Activated B cell treated with CpG ODN at 0.5 μM for 24 hours (primary cell): ENCODE results near the gene LDLRAD2. TPM values are rescaled to one million over a fixed set of nuclear protein-coding genes. Genes with fewer than 3 reads are reported as not detected.
"Not testable (repeated sequence)": the region's sequence is repeated elsewhere in the genome, so short reads cannot be mapped to it uniquely, and the experiment has no call there.

Experiments used
- ATAC-seq: fragments of 200-7000 bp; cut with Tn5 transposase; one replicate; pipeline ENCODE4 v1.10.0; 2021; ENCODE audit warnings: low read depth, mild to moderate bottlenecking, moderate library complexity
- CTCF ChIA-PET: fragments of 350-600 bp; sonication (Branson Sonifier 250); formaldehyde crosslinking; loops from one replicate; lab custom pipeline; 2021; ENCODE audit warnings: antibody characterized with exemption; lab: Charles Lee
- POLR2A ChIA-PET: fragments of 350-600 bp; sonication (Branson Sonifier 250); formaldehyde crosslinking; loops from one replicate; lab custom pipeline; 2021; ENCODE audit warnings: antibody characterized with exemption; lab: Charles Lee
- DNase-seq: peaks from one replicate; pipeline ENCODE4 v3.0.0; 2022
- H3K27ac Mint-ChIP-seq: one replicate; pipeline ENCODE4 v1.8.0; 2020; ENCODE audit warnings: mixed read lengths
- H3K27me3 Mint-ChIP-seq: one replicate; pipeline ENCODE4 v1.8.0; 2021; ENCODE audit warnings: mixed read lengths
- H3K36me3 Mint-ChIP-seq: one replicate; pipeline ENCODE4 v1.8.0; 2021; ENCODE audit warnings: low read depth, mixed read lengths
- H3K4me1 Mint-ChIP-seq: one replicate; pipeline ENCODE4 v1.8.0; 2021; ENCODE audit warnings: mixed read lengths
- H3K4me3 Mint-ChIP-seq: one replicate; pipeline ENCODE4 v1.8.0; 2020; ENCODE audit warnings: mild to moderate bottlenecking, mixed read lengths
- H3K9me3 Mint-ChIP-seq: one replicate; pipeline ENCODE4 v1.8.0; 2020; ENCODE audit warnings: mixed read lengths
- intact Hi-C: fragments of 100-400 bp; cut with micrococcal nuclease; formaldehyde crosslinking; loops from one replicate; pipeline ENCODE4 v1.15.1; 2024
- total RNA-seq: library from RNA; stranded (reverse); gene quantifications from 2 replicates; pipeline ENCODE4 v1.2.3, GENCODE V29; 2022
- TF ChIP-seq, protein P1 (sequence below): fragments of 200-600 bp; IDR thresholded peaks from one replicate; pipeline ENCODE4 v1.8.0; 2022; ENCODE audit warnings: antibody characterized with exemption, mild to moderate bottlenecking

LDLRAD2 gene
- total RNA-seq, 1 donor from 2014 or later = 0.67 TPM

DNA sequence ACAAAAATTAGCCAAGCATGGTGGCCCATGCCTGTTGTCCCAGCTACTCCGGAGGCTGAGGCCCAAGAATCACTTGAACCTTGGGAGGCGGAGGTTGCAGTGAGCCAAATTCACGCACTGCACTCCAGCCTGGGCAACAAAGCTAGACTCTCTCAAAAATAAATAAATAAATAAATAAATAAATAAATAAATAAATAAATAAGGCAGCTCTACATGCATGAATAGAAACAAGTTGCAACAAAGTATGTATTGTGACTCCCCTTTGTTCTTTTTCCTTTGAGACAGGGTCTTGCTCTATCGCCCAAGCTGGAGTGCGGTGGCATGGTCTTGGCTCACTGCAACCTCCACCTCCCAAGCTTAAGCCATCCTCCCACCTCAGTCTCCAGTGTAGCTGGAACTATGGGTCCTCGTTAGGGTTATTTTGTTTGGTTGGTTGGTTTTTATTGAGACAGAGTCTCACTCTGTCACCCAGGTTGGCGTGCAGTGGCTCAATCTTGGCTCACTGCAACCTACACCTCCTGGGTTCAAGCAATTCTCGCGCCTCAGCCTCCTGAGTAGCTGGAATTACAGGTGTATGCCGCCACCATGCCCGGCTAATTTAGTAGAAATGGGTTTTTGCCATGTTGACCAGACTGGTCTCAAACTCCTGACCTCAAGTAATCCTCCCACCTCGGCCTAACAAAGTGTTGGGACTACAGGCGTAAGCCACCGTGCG is 37.1 kb upstream of the LDLRAD2 start:
- DNase-seq (no peak), ATAC-seq (no peak)
- Mint-ChIP-seq H3K4me3 (no peak overlapping the region), H3K27me3 (no peaks in the 10 kb centered on the region), H3K9me3 (peaks cover 2% of the 10 kb centered on the region), H3K36me3 (peaks cover 10% of the 10 kb centered on the region), H3K27ac (peak overlapping the region; percentile 7), H3K4me1 (peaks cover 54% of the 10 kb centered on the region)
- CTCF ChIA-PET = interaction anchor here (0.9 kb wide), 1 partner anchor 9 kb away, joined by 3 read pairs; no protein-coding TSS in a partner anchor
- TF ChIP-seq, protein P1, sequence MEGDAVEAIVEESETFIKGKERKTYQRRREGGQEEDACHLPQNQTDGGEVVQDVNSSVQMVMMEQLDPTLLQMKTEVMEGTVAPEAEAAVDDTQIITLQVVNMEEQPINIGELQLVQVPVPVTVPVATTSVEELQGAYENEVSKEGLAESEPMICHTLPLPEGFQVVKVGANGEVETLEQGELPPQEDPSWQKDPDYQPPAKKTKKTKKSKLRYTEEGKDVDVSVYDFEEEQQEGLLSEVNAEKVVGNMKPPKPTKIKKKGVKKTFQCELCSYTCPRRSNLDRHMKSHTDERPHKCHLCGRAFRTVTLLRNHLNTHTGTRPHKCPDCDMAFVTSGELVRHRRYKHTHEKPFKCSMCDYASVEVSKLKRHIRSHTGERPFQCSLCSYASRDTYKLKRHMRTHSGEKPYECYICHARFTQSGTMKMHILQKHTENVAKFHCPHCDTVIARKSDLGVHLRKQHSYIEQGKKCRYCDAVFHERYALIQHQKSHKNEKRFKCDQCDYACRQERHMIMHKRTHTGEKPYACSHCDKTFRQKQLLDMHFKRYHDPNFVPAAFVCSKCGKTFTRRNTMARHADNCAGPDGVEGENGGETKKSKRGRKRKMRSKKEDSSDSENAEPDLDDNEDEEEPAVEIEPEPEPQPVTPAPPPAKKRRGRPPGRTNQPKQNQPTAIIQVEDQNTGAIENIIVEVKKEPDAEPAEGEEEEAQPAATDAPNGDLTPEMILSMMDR = no peak
- intact Hi-C loops = no loop called here
- POLR2A ChIA-PET = interaction anchor here (0.6 to 2.6 kb wide), 3 partner anchors 8 to 1837 kb away, joined by 4 to 18 read pairs (median 4); partner anchors contain the start of gene USP48

DNA sequence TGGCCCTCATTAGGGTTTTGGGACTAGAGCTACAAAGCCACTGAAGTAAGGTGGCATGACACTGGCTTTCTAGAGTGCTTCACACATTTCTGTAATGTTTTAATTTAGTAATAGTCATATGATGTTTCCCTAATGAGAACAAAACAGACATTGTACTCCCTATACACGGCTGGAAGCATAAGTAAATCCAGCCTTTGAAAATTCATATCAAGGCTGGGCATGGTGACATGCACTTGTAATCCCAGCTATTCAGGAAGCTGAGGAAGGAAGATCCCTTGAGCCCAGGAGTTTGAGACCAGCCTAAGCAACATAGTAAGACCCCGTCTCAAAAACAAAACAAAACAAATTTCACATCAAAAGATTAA is 36.5 kb upstream of the LDLRAD2 start:
- Mint-ChIP-seq H3K9me3 (peaks cover 2% of the 10 kb centered on the region), H3K27me3 (no peaks in the 10 kb centered on the region), H3K4me1 (peaks cover 57% of the 10 kb centered on the region), H3K27ac (peak overlapping the region; percentile 41), H3K36me3 (peaks cover 9% of the 10 kb centered on the region), H3K4me3 (no peak overlapping the region)
- intact Hi-C loops = no loop called here
- CTCF ChIA-PET = interaction anchor here (0.9 kb wide), 1 partner anchor 8 kb away, joined by 3 read pairs; no protein-coding TSS in a partner anchor
- DNase-seq (no peak), ATAC-seq (no peak)
- TF ChIP-seq, protein P1 = no peak
- POLR2A ChIA-PET = interaction anchor here (1.5 kb wide), 1 partner anchor 13 kb away, joined by 4 read pairs; no protein-coding TSS in a partner anchor

DNA sequence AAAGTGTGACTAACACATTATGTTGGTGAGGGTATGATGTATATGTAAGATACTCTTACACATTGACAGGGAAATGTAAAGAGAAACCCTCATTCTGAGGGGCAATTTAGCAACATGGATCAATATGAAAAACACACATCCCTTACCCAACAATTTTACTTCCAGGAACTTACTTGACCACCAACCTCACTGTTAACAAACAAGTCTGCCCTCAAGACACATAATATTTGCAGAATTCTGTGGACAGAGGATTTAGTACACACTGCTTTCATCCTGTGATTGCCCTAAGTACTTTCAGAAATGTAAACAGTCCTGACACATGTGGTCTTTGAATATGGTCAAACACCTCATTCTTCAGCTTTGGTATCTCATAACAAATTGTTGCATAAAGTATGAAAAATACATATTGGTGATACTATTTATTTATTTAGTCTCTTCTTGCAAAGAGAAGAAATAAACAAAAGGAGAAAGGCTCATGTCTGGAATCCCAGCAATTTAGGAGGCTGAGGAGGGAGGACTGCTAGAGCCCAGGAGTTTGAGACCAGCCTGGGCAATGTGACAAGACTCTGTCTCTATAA is 36.0 kb upstream of the LDLRAD2 start:
- Mint-ChIP-seq H3K36me3 (peaks cover 9% of the 10 kb centered on the region), H3K4me3 (no peak overlapping the region), H3K27ac (peak overlapping the region; percentile 41), H3K9me3 (peaks cover 2% of the 10 kb centered on the region), H3K4me1 (peaks cover 57% of the 10 kb centered on the region), H3K27me3 (no peaks in the 10 kb centered on the region)
- ChIA-PET CTCF (no interaction called here), POLR2A (interaction anchor here (1.4 to 1.5 kb wide), 2 partner anchors 14 to 15 kb away, joined by 4 read pairs; no protein-coding TSS in a partner anchor)
- intact Hi-C loops = no loop called here
- ATAC-seq (no peak), DNase-seq (no peak)
- TF ChIP-seq, protein P1 = no peak

DNA sequence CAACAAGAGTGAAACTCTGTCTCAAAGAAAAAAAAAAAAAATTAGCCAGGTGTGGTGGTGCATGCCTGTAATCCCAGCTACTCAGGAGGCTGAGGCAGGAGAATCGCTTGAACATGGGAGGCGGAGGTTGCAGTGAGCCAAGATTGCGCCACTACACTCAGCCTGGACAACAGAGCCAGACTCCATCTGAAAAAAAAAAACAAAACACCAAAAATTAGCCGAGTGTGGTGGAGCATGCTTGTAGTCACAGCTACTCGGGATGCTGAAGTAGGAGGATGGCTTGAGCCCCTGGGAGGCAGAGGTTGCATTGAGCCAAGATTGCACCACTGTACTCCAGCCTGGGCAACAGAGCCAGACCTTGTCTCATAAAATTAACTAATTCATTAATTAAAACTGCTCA is 35.1 kb upstream of the LDLRAD2 start:
- CTCF ChIA-PET, H3K4me3 Mint-ChIP-seq, DNase-seq, intact Hi-C loops, H3K9me3 Mint-ChIP-seq, ATAC-seq, H3K27me3 Mint-ChIP-seq: not testable (repeated sequence)
- H3K4me1 Mint-ChIP-seq = peaks cover 64% of the 10 kb centered on the region
- peaks cover 12% of the 10 kb centered on the region for H3K36me3 Mint-ChIP-seq
- H3K27ac Mint-ChIP-seq = peak overlapping the region; percentile 50
- POLR2A ChIA-PET = interaction anchor here (0.6 to 1.4 kb wide), 3 partner anchors 16 to 302 kb away, joined by 4 to 7 read pairs (median 5); no protein-coding TSS in a partner anchor

DNA sequence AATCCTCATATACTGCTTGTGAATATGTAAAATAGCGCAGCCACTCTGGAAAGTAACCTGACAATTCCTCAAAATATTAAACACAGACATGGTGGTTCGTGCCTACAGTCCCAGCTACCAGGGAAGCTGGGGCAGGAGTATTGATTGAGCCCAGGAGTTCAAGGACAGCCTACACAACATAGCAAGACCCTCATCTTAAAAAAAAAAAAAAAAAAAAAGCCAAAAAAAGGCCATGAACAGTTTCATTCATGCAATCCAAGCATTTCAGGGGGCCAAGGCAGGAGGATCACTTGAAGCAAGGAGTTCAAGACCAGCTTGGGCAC is 33.7 kb upstream of the LDLRAD2 start:
- peaks cover 57% of the 10 kb centered on the region for H3K4me1 Mint-ChIP-seq
- H3K4me3 Mint-ChIP-seq = no peak overlapping the region
- H3K36me3 Mint-ChIP-seq = peaks cover 23% of the 10 kb centered on the region
- peaks cover 2% of the 10 kb centered on the region for H3K9me3 Mint-ChIP-seq
- peak overlapping the region; percentile 61 for H3K27ac Mint-ChIP-seq
- H3K27me3 Mint-ChIP-seq = no peaks in the 10 kb centered on the region
- intact Hi-C loops = no loop called here
- ChIA-PET CTCF (no interaction called here), POLR2A (interaction anchor here (0.6 kb wide), 2 partner anchors 13 to 44 kb away, joined by 5 to 8 read pairs; no protein-coding TSS in a partner anchor)
- ATAC-seq = no peak
- no peak for DNase-seq
- TF ChIP-seq, protein P1 = no peak
